Panc1 (cell line): ENCODE measurements around the gene EPHA7. TPM values are rescaled to one million over a fixed set of nuclear protein-coding genes. Genes with fewer than 3 reads are reported as not detected.

Experiments used
- ATAC-seq: fragments of 200-7000 bp; cut with Tn5 transposase; 2 replicates; pipeline ENCODE4 v1.9.1; 2020; ENCODE audit warnings: mild to moderate bottlenecking, moderate library complexity
- BruUV-seq: library from RNA; stranded (reverse); fragments of 400-500 nt; replicated peaks from 2 replicates; lab custom pipeline; 2021; lab: Mats Ljungman, UMichigan
- CTCF ChIA-PET: fragments of 300-600 bp; sonication (Branson Sonifier 250); formaldehyde crosslinking; loops from one replicate; lab custom pipeline; 2022; ENCODE audit warnings: antibody characterized with exemption; lab: Charles Lee
- POLR2A ChIA-PET: fragments of 300-600 bp; sonication (Branson Sonifier 250); formaldehyde crosslinking; loops from one replicate; lab custom pipeline; 2022; ENCODE audit warnings: antibody characterized with exemption; lab: Charles Lee
- DNase-seq: peaks from one replicate; pipeline ENCODE4 v3.0.0-alpha.2; 2010; ENCODE audit warnings: low read depth, low spot score
- H3K27ac ChIP-seq: 2 replicates; pipeline ENCODE4 v1.5.1; 2011; ENCODE audit warnings: mild to moderate bottlenecking, low read length, inconsistent platforms
- H3K27me3 ChIP-seq: fragments of 200-500 bp; sonication (Bioruptor generic); 2 replicates; pipeline ENCODE4 v1.6.0; 2014; ENCODE audit warnings: low read length, inconsistent platforms; ENCODE audit not compliant: control insufficient read depth, insufficient read depth
- H3K36me3 ChIP-seq: fragments of 200-500 bp; sonication (Bioruptor generic); 2 replicates; pipeline ENCODE4 v1.5.1; 2014; ENCODE audit warnings: inconsistent platforms, mild to moderate bottlenecking, low read length, moderate library complexity; ENCODE audit not compliant: control insufficient read depth, insufficient read depth
- H3K4me1 ChIP-seq: 2 replicates; pipeline ENCODE4 v1.5.1; 2011; ENCODE audit warnings: inconsistent platforms, mild to moderate bottlenecking, low read length, moderate library complexity; ENCODE audit not compliant: control insufficient read depth, insufficient read depth
- H3K4me3 ChIP-seq, 2 experiments: 2 replicates each; pipeline ENCODE4 v1.5.1; 2011 to 2012; ENCODE audit warnings: low read depth in 2 of 2, low read length in 2 of 2, mild to moderate bottlenecking in 2 of 2, inconsistent platforms in 1 of 2, moderate library complexity in 1 of 2
- H3K9me3 ChIP-seq: fragments of 200-500 bp; sonication (Bioruptor generic); 2 replicates; pipeline ENCODE4 v1.5.1; 2014; ENCODE audit warnings: low read depth, mild to moderate bottlenecking, inconsistent platforms, low read length, moderate library complexity; ENCODE audit not compliant: control insufficient read depth, insufficient read depth
- CTCF ChIP-seq: fragments of 450-650 bp; IDR thresholded peaks from 2 replicates; pipeline ENCODE4 v1.5.1; 2017; ENCODE audit warnings: mild to moderate bottlenecking
- SIN3A ChIP-seq: IDR thresholded peaks from 2 replicates; pipeline ENCODE4 v1.6.1; 2012; ENCODE audit warnings: low read depth, mild to moderate bottlenecking, low read length, moderate library complexity, borderline replicate concordance; ENCODE audit not compliant: insufficient read depth
- TCF7L2 ChIP-seq: IDR thresholded peaks from 2 replicates; pipeline ENCODE4 v1.6.1; 2011; ENCODE audit warnings: mild to moderate bottlenecking, low read depth, low read length, inconsistent platforms
- in situ Hi-C: cut with HindIII; loops from 2 replicates; pipeline ENCODE4 v1.10.0; 2016; ENCODE audit warnings: low sequenced_read_pairs, low pct_unique_long_range_greater_than_20kb
- intact Hi-C: fragments of 100-400 bp; cut with micrococcal nuclease; formaldehyde crosslinking; loops from one replicate; pipeline ENCODE4 v1.10.0; 2022; ENCODE audit not compliant: unreplicated experiment
- total RNA-seq: library from RNA; stranded (reverse); gene quantifications from one replicate; pipeline ENCODE4 v1.2.1, GENCODE V29; 2021; ENCODE audit not compliant: unreplicated experiment

EPHA7 gene
- total RNA-seq, 1 experiment from 2014 or later, result 8.6 TPM

- BruUV-seq, result no TSS peak
- DNase-seq (no peak), ATAC-seq (no peak)
- Histone ChIP-seq H3K36me3 (no peaks in the 10 kb centered on the region), H3K4me3 (no peak overlapping the region), H3K4me1 (no peaks in the 10 kb centered on the region), H3K9me3 (no peaks in the 10 kb centered on the region), H3K27ac (no peak overlapping the region), H3K27me3 (no peaks in the 10 kb centered on the region)
- TF ChIP-seq CTCF, result no peak
- TF ChIP-seq SIN3A, result no peak
- no peak for TF ChIP-seq TCF7L2
- ChIA-PET POLR2A (no interaction called here), CTCF (no interaction called here)
- in situ Hi-C loops, result no loop called here
- intact Hi-C loops, result no loop called here
These were observed 225.5 kb downstream of the EPHA7 start for GRCh38 chr6:93193868-93194267.
